WTC11 (cell line): ENCODE measurements around the gene NCS1. TPM values are rescaled to one million over a fixed set of nuclear protein-coding genes. Genes with fewer than 3 reads are reported as not detected.

Experiments
- ATAC-seq: fragments of 200-7000 bp; cut with Tn5 transposase; 2 replicates; pipeline ENCODE4 v1.10.0; 2021; ENCODE audit warnings: mild to moderate bottlenecking, moderate library complexity
- CTCF ChIA-PET: fragments of 300-600 bp; sonication (Branson Sonifier 250); formaldehyde crosslinking; loops from one replicate; lab custom pipeline; 2021; ENCODE audit warnings: antibody characterized with exemption; lab: Charles Lee
- POLR2A ChIA-PET: fragments of 350-600 bp; sonication (Branson Sonifier 250); formaldehyde crosslinking; loops from one replicate; lab custom pipeline; 2021; ENCODE audit warnings: antibody characterized with exemption; lab: Charles Lee
- DNase-seq: peaks from one replicate; pipeline ENCODE4 v3.0.0; 2021; ENCODE audit warnings: low spot score
- H3K27ac Mint-ChIP-seq: 2 replicates; pipeline ENCODE4 v1.8.0; 2021; ENCODE audit warnings: mixed read lengths
- H3K27me3 Mint-ChIP-seq: 2 replicates; pipeline ENCODE4 v1.8.0; 2021; ENCODE audit warnings: low read depth, mild to moderate bottlenecking, moderate library complexity, mixed read lengths
- H3K36me3 Mint-ChIP-seq: 2 replicates; pipeline ENCODE4 v1.8.0; 2021; ENCODE audit warnings: mixed read lengths
- H3K4me1 Mint-ChIP-seq: 2 replicates; pipeline ENCODE4 v1.8.0; 2022; ENCODE audit warnings: mixed read lengths
- H3K4me3 Mint-ChIP-seq: 2 replicates; pipeline ENCODE4 v1.8.0; 2021; ENCODE audit warnings: mild to moderate bottlenecking, moderate library complexity, mixed read lengths
- H3K9me3 Mint-ChIP-seq: 2 replicates; pipeline ENCODE4 v1.8.0; 2021; ENCODE audit warnings: mixed read lengths
- AFF4 ChIP-seq: sonication (generic); formaldehyde crosslinking; IDR thresholded peaks from 2 replicates; pipeline ENCODE4 v1.8.1; 2023; ENCODE audit warnings: mild to moderate bottlenecking, missing genetic modification reagents, borderline replicate concordance
- CBFB ChIP-seq: sonication (generic); formaldehyde crosslinking; IDR thresholded peaks from 2 replicates; pipeline ENCODE4 v1.8.1; 2022; ENCODE audit warnings: mild to moderate bottlenecking, low read depth, missing genetic modification reagents
- ESRRA ChIP-seq: sonication (generic); formaldehyde crosslinking; IDR thresholded peaks from 2 replicates; pipeline ENCODE4 v1.8.1; 2022; ENCODE audit warnings: mild to moderate bottlenecking, missing genetic modification reagents, borderline replicate concordance
- IRF1 ChIP-seq: sonication (generic); formaldehyde crosslinking; IDR thresholded peaks from 2 replicates; pipeline ENCODE4 v1.8.0; 2023; ENCODE audit warnings: missing genetic modification reagents
- JUN ChIP-seq: sonication (generic); formaldehyde crosslinking; IDR thresholded peaks from 2 replicates; pipeline ENCODE4 v1.8.0; 2023; ENCODE audit warnings: mild to moderate bottlenecking, missing genetic modification reagents
- MLX ChIP-seq: sonication (generic); formaldehyde crosslinking; IDR thresholded peaks from 2 replicates; pipeline ENCODE4 v1.8.1; 2023; ENCODE audit warnings: mild to moderate bottlenecking, missing genetic modification reagents, moderate library complexity
- NR1H2 ChIP-seq: sonication (generic); formaldehyde crosslinking; IDR thresholded peaks from 2 replicates; pipeline ENCODE4 v1.9.0; 2021; ENCODE audit warnings: mild to moderate bottlenecking, moderate library complexity, missing genetic modification reagents
- OVOL2 ChIP-seq: fragments of 250-450 bp; sonication (Bioruptor Pico); IDR thresholded peaks from 2 replicates; pipeline ENCODE4 v1.9.0; 2021; ENCODE audit warnings: mild to moderate bottlenecking, borderline replicate concordance
- PREB ChIP-seq: sonication (generic); formaldehyde crosslinking; IDR thresholded peaks from 2 replicates; pipeline ENCODE4 v1.8.1; 2022; ENCODE audit warnings: mild to moderate bottlenecking, missing genetic modification reagents, moderate library complexity, borderline replicate concordance
- SOX15 ChIP-seq: fragments of 250-450 bp; sonication (Bioruptor Pico); IDR thresholded peaks from 2 replicates; pipeline ENCODE4 v1.9.0; 2021; ENCODE audit warnings: mild to moderate bottlenecking
- TEAD4 ChIP-seq: sonication (generic); formaldehyde crosslinking; IDR thresholded peaks from 2 replicates; pipeline ENCODE4 v1.8.0; 2022; ENCODE audit warnings: mild to moderate bottlenecking, missing genetic modification reagents
- ZNF121 ChIP-seq: sonication (generic); formaldehyde crosslinking; IDR thresholded peaks from 2 replicates; pipeline ENCODE4 v1.8.0; 2023; ENCODE audit warnings: missing genetic modification reagents
- ZNF263 ChIP-seq: sonication (generic); formaldehyde crosslinking; IDR thresholded peaks from 2 replicates; pipeline ENCODE4 v1.8.1; 2022; ENCODE audit warnings: low read depth, mild to moderate bottlenecking, moderate library complexity, missing genetic modification reagents
- ZNF317 ChIP-seq: sonication (generic); formaldehyde crosslinking; IDR thresholded peaks from 2 replicates; pipeline ENCODE4 v1.8.1; 2023; ENCODE audit warnings: low read depth, mild to moderate bottlenecking, moderate library complexity, missing genetic modification reagents, borderline replicate concordance
- ZNF396 ChIP-seq: fragments of 250-450 bp; sonication (Bioruptor Pico); IDR thresholded peaks from 2 replicates; pipeline ENCODE4 v1.8.0; 2021; ENCODE audit warnings: mild to moderate bottlenecking, moderate library complexity, borderline replicate concordance
- ZNF512 ChIP-seq: sonication (generic); formaldehyde crosslinking; IDR thresholded peaks from 2 replicates; pipeline ENCODE4 v1.8.1; 2022; ENCODE audit warnings: missing genetic modification reagents, borderline replicate concordance
- ZNF671 ChIP-seq: fragments of 250-450 bp; sonication (Bioruptor Pico); IDR thresholded peaks from 2 replicates; pipeline ENCODE4 v1.8.0; 2021; ENCODE audit warnings: mild to moderate bottlenecking
- ZSCAN18 ChIP-seq: fragments of 250-450 bp; sonication (Bioruptor Pico); IDR thresholded peaks from 2 replicates; pipeline ENCODE4 v2.1.2; 2022; ENCODE audit warnings: mild to moderate bottlenecking, moderate library complexity
- total RNA-seq: library from RNA; stranded (reverse); gene quantifications from 3 replicates; pipeline ENCODE4 v1.2.3, GENCODE V29; 2021

NCS1 gene
- total RNA-seq, 1 experiment from 2014 or later, result 32.4 TPM

GRCh38 chr9:130177898-130178805, 5.9 kb downstream of the NCS1 start:
- ATAC-seq, result no peak
- CTCF ChIA-PET, result no interaction called here

GRCh38 chr9:130179331-130179907, 7.2 kb downstream of the NCS1 start:
- ATAC-seq (no peak), DNase-seq (no peak)
- no peak for TF ChIP-seq ZNF263 (CRISPR knock-in tag)
- TF ChIP-seq JUN, result no peak
- TF ChIP-seq ZSCAN18 (CRISPR knock-in tag), result no peak
- no peak for TF ChIP-seq IRF1 (CRISPR knock-in tag)
- TF ChIP-seq AFF4, result no peak
- TF ChIP-seq ZNF317 (CRISPR knock-in tag), result no peak
- TF ChIP-seq ZNF512, result no peak
- no peak for TF ChIP-seq ESRRA (CRISPR knock-in tag)
- TF ChIP-seq CBFB (CRISPR knock-in tag), result no peak
- no peak for TF ChIP-seq MLX (CRISPR knock-in tag)
- TF ChIP-seq OVOL2, result no peak
- TF ChIP-seq NR1H2 (CRISPR knock-in tag), result no peak
- no peak for TF ChIP-seq TEAD4
- POLR2A ChIA-PET, result no interaction called here
- no peaks in the 10 kb centered on the region for H3K27me3 Mint-ChIP-seq
- H3K27ac Mint-ChIP-seq, result no peak overlapping the region
- H3K9me3 Mint-ChIP-seq, result no peaks in the 10 kb centered on the region
- H3K4me1 Mint-ChIP-seq, result peaks cover 15% of the 10 kb centered on the region
- CTCF ChIA-PET, result no interaction called here
- no peak overlapping the region for H3K4me3 Mint-ChIP-seq
- H3K36me3 Mint-ChIP-seq, result no peaks in the 10 kb centered on the region

More at GRCh38 chr9:130177898-130178805, 5.9 kb downstream of the NCS1 start:
- Mint-ChIP-seq H3K9me3 (no peaks in the 10 kb centered on the region), H3K27me3 (no peaks in the 10 kb centered on the region), H3K4me3 (no peak overlapping the region), H3K36me3 (no peaks in the 10 kb centered on the region), H3K4me1 (peaks cover 19% of the 10 kb centered on the region), H3K27ac (0 out of 2 replicates have a peak overlapping the region, but pooled peaks have one; percentile 54)
- POLR2A ChIA-PET, result no interaction called here
- no peak for DNase-seq
- TF ChIP-seq ZNF671 (CRISPR knock-in tag) (no peak), ZNF396 (CRISPR knock-in tag) (no peak), PREB (CRISPR knock-in tag) (no peak), ZNF263 (CRISPR knock-in tag) (no peak), ZNF121 (peak; percentile 58; the same call in 1 of the 2 replicates), SOX15 (CRISPR knock-in tag) (no peak)
